SHP77 (cell line): Measurements from ENCODE around the gene EIF5AL1.
A peak's percentile ranks its signal among the peaks of the same experiment; 100 is the strongest.
"Not testable (repeated sequence)": the region's sequence is repeated elsewhere in the genome, so short reads cannot be mapped to it uniquely, and the experiment has no call there.

Experiments used
- DNase-seq, 2 experiments: peaks; one replicate each; lab custom pipeline; 2025; lab: John Stamatoyannopoulos, UW

EIF5AL1 gene

GRCh38 chr10:79556961-79557360 lies 44.6 kb downstream of the EIF5AL1 start:
- not testable (repeated sequence) for DNase-seq

GRCh38 chr10:79559726-79560125 lies 47.4 kb downstream of the EIF5AL1 start:
- no peak for DNase-seq

GRCh38 chr10:79560160-79560709 lies 47.9 kb downstream of the EIF5AL1 start, which contains the start of gene SFTPA2:
TSS of gene SFTPA2 (minus strand) at chr10:79560407. CDS start at chr10:79559483, 924 bp downstream.
- no peak for DNase-seq

DNA sequence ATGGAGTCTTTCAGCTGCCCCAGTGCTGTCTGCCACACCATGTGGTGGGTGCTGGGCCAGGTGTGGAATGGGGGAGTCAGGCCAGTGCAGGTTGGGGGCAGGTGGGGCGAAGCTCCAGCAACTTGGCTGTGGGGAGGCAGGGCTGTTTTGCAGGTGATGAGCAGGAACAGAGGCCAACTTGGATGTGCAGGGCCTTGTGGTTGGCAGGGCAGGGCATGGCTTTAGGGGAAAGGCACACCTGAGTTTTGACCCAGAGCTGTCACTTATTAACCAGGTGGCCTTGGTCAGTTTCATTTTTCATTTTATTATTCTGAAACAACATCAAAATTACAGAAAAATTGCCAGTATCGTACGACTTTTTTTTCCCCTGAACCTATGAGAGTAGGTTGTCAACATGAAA lies 48.9 kb downstream of the EIF5AL1 start:
- DNase-seq = no peak

GRCh38 chr10:79562135-79562756 lies 49.9 kb downstream of the EIF5AL1 start:
- peak; percentile 12 to 35 for DNase-seq

GRCh38 chr10:79563426-79563825 lies 51.1 kb downstream of the EIF5AL1 start:
- no peak for DNase-seq
